ENCODE measurements around the gene XRCC3.
"Not testable (repeated sequence)": the region's sequence is repeated elsewhere in the genome, so short reads cannot be mapped to it uniquely, and the experiment has no call there.

The XRCC3 gene

DNA sequence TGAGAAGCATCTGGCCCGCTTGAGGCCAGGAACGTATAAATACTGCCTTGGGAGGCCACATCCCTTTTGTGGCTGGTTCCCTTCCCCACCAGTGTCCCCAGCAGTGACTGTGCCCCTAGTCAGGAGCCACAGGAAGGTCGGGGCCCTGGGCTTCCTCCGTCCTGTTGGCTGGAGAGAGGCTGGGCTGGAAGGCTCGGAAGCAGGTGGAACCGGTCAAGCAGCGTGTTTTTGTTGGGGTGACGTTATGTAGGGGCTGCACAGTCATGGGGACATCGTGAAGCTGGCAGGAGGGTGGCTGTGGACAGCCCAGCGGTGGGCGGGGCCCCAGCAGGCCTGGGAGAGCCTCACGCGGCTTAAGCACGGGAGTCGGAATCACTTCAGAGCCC lies 10.1 kb downstream of the XRCC3 start:
- DNase-seq = no peak

DNA sequence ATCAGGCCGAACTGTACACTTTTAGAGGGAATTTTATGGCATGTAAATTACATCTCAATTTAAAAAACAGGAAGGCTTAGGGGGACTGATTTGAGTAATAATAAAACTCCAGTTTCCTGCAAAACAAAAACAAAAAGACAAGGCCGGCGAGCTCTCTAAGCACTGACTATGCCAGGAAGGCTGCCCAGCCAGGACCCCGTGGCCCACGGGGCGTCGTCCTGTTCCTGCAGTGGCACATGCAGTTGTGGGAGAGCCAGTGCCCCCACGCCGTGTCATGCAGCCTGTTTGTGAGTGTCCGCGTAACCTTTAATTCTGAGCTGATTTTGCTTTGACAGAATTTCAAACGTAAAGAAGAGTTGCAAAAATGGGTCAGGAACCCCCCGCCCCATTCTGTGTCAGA lies 10.5 kb downstream of the XRCC3 start:
- DNase-seq = no peak

DNA sequence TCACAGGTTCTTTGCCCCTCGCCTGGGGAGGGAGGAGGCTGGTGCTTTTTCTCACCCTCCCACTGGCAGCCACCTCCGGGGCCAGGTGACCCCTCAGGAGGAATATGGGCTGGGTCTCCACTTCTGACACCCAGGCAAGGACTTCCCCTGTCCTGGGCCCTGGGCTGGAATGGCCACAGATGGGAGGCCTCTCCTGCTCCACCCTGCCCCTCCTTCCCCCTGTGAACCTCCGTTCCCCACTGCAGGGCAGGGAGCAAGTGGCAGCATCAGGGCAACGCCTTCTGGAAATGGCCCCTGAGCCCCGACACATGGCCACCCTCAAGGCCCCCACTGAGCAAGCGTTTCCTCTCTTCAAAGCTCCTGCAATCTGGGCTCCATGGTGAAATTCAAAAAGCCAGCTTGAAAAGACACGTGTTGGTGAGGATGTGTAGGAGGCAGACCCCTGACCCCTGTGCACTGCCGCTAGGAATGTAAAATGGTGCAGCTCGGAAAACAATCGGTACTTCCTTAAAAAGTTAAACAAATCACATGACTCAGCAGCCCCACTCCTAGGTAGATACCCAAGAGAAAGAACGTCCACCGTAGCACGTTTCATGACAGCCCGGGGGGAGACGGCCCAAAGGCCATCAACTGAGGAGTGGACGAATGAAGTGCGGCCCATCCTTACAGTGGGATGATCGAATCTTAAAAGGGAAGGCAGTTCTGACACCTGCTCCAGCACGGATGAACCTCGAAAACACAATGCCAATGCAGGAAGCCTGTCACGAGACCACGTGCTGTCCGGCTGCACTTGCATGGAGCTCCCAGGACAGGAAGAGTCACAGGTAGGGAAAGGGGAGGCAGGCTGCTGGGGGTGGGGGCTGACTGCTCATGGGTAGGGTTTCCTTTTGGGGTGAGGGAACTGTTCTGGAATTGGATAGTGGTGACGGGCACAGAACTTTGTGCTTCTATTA lies 11.5 kb downstream of the XRCC3 start:
- DNase-seq = no peak

DNA sequence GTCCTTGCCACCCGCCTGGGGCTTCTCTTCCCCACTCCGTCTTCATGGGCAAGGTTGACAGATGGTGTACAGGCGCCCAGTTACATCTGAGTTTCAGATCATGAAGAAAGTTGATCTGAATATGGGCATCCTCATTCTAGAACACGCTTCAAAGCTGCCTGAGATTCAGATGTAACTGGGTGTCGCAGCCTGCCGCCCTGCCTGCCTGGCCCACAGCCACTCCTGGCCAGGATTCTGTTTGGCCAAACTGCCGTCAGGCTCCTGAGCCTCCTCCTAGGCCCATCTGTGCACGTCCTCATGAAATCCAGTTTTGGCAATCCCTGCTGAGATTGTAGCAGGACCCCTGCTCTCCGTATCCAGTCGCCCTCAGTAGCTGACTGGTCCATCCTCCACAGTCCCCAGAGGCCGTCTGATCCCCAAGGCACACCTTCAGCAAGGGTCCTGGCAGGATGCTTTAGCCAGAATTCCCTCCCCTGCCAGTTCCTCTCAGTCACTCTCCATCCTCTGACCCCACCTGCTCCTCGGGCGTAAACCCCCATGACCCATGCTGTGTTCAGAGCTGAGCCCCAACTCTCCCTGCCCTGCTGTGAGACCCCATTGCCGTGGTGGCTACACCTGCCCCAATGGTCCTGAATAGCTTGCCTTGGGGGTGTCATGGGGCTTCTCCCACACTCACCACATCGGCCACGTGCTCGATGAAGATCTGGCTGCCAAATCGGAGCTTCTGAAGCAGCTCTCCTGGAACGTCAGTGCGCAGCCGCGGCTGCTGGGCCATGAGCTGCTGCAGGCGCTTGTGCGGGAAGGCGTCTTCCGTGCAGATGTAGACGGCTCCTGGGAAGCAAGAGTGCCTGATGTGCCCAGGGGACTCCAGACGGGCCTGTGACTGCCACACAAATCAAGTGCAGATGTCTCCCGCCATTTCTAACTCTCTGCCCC lies 12.5 kb downstream of the XRCC3 start:
- no peak for DNase-seq

DNA sequence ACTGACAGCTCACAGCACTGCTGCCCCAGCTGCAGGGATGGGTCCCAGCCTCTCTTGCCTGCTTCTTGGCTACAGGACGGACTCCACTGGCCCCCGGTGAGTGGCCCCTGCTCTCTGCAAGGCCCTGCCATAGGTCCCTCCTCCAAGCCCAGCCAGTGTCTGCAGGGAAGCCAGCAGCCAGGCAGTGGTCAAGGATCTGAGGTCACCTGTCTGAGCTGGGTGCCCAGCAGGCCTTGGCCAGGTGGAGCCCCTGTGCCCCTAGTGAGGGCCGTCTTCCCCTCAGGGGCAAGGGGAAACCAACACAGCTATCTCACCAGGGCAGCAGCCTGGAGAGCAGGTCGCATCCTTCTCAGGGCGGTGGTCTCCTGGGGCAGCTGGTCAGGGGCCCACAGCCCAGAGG lies 13.2 kb downstream of the XRCC3 start:
- no peak for DNase-seq

DNA sequence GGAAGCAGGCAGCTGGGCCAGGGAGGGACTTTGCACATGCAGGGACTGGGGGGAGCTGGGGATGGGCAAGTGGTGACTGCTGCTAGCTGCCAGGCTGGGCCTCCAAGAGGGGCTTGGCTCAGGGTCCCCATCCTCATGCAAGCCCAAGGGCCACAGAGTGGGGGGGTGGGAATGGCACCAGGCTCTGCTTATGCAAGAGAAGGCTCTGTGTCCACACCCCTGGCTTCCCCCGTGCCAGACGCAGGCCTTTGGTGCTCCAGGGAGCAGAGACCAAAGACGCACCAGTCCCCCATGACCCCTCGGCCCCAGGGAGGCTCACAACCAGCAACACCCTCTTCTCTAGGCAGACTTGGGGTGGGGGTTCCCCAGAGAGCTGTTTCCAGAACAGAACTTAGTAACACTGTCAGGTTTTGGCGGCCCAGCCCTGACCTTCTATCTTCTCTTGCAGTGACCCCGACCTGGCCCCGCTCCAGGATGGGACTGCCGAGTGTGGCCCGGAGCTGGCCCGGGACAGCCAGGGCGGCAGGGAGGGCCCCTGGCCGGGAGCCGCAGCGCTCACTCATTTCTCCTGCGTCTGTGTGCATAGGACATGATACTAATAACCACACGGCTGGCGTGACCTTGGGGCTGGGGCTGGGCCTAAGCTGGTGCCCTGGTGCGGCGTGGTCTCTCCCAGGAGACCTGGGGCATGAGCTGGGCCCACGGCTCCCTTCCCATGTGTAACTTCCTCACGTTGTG lies 14.3 kb downstream of the XRCC3 start:
- no peak for DNase-seq

DNA sequence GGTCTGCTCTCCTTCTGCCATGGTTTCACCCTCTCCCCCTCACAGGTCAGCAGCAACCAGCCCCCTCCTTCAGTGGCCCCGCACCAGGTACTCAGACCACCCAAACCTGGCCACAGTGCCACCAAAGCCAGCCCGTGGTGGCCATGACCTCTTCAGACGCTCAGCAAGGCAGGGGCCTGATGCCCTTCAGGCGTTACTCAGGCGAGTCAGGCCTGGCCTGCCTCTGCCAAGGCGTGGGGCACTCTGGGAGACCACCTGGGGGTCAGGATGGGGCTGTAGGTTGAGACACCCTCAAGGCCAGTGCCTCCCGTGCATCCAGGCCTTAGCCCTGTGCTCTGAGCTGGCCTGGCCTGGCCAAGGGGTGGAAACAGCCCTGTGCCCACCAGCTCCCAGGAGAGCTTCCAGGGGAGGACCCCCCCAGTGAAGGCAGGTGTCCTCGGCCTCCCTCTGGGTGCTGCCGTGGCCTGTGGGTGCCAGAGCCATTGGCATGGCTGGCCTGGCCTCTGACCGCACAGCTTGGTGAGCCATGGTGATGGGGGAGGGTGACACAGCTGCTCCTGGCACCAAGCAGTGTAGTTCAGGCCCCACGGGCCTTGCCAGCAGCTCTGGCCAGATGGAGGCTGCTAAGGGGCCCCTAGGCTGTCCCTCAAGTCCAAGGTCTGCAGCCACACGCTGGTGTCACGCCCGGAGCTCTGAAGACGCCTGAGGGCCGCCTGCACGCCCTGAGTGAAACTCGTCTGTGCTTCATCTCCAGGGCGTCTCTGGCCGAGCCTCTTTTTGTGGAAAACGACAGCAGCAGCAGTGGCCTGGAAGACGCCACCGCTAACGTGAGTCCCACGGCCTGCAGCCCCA lies 15.1 kb downstream of the XRCC3 start:
- DNase-seq = no peak

DNA sequence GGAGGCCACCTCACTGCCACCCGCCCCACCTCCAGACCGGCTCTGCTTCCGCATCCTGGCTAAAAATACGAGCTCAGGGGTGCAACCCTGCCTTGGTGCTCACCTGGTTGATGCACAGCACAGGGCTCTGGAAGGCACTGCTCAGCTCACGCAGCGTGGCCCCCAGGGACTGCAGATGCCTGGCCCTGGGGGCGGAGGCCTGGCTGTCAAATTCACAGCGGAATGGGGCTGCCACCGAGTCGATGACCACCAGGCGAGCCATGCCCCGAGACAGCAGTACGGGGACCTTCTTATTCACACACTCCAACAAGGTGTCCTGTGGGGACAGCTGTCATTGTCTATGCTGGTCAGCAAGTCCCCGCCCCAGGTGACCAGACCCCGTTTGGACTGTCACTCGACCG lies 16.0 kb downstream of the XRCC3 start:
- no peak for DNase-seq

DNA sequence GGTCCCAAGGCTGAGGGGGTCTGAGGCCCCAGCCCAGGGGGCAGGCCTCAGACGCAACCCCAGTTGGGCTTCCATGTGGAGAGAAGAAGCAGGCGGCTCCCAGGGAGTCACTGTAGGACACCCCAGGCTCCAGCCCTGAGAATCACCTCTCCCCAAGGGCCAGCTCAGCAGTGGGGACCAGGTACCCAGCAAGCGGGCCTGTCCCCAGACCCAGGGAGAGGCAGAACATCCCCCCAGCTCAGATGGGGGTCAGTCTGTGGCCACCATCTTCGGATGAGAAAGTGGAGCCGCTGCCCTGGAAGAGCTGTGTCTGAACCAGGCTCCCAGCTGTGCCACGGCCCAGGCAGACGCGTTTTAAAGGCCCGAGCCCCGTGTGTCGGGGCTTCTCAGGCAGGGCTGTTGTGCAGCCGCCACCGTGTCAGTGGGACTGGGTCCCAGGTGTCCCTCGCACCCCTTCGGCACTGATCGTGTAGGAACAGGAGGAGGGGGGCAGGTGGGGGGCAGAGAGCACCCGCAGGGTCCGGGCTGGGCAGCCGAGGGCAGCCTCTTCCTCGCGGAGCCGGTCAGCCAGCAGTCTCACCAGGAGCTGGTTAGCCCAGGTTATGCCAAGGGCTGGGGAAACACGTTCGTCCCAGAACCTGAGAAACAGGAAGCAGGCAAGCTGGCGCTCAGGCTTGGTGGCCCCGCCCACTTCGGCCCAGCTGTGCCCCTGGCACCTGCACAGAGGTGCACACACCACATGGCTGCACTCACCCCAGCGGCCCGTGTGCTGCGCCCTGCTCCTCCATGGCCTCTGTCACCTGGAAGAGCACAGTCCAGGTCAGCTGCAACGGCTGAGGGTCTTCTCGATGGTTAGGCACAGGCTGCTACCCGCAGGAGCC lies 16.6 kb downstream of the XRCC3 start:
- DNase-seq = no peak

DNA sequence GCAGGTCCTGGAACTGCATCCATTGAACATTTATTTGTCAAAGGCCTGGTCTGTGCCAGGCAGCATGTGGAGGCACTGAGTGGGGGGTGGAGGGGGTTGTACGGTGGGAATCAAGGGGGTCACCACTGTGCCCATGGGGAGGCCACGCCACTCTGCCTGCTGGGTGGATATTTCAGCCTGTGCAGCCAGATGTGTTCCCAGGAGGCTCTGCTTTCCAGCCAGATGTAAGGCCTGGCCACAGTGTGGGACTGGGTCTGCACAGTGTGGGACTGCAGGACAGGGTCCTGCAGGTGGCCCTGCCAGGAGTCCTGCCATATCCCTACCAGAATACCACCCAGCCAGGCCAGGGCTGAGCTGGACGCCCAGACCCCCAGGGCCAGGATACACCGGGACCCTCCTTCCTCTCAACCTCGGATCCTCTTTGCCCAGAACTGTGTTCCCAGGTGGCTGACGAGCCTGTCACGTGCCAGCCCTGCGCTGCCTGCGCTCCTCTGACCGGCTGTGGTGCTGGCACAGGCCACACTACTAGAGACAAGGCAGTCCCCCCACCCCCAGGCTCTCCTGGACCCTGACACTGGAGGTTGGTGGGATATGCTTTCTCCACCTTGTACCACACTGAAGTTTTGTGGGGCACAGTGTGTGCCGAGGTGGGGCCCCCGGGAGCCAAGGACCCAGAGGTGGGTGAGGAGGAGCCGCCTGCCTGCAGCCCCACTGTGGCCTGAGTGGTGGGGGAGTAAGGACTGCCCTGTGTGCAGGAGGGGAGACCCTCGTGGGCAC lies 17.5 kb downstream of the XRCC3 start:
- no peak for DNase-seq

DNA sequence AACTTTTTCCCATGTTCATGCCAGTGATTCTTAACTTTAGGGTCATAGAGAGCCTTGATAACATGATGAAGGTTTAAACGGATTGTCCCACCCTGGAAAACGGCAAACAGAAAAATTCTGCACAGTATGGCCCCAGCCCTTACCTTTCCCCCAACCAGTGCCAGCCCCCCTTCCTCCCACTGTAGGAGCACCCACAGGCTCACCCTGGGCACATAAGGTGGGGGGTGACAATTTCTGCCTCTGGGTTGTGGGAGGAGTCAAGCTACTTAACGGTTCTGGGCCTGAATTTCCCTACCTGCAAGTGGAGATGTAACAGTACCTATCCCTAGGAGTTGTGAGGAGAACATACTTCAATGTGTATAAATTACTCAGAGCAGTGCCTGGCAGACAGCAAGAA lies 18.0 kb downstream of the XRCC3 start:
- no peak for DNase-seq

DNA sequence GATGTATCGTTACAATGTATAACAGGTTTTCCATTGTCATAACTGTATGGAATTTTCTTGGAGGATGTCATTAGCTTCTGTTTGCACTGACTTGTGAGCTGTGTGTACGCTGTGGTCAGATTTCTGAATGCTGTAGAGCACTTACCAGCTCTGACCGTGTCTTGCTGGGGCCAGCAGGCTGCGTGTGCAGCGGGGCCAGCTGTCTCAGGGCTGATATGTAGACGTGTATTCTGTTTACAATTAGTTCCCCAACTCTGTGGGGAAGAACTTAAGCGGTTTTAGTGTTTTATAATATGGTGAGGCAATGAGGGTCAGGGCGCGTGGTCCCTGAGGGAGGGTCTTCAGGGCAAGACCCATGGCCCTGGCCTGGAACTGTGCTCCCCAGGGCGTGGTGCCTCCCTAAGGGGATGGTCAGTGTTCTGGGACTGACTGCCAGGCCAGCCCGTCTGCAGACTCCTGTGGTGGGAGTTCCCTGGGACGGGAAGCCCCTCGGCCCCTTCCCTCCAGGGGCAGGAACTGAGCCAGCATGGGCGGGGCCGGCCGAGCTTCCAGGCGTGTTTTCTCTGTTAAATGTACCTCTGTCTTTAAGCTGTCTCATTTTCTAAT lies 18.7 kb downstream of the XRCC3 start:
- DNase-seq = no peak

DNA sequence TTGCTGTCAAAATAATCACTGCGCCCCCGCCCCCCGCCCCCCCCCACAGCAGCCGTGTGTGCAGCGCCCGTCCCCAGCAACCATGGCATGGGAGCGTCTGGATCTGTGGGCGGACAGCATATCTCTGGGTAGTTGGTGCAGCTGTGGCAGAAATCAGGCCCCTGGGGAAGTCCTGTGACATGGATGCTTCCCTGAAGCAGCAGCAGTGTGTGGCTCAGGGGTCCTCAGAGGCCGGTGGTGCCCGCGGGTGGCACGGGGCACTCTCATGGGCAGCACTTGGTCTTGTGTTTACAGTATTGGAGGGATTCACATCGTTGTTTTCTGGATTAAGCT lies 19.2 kb downstream of the XRCC3 start:
- DNase-seq = no peak

DNA sequence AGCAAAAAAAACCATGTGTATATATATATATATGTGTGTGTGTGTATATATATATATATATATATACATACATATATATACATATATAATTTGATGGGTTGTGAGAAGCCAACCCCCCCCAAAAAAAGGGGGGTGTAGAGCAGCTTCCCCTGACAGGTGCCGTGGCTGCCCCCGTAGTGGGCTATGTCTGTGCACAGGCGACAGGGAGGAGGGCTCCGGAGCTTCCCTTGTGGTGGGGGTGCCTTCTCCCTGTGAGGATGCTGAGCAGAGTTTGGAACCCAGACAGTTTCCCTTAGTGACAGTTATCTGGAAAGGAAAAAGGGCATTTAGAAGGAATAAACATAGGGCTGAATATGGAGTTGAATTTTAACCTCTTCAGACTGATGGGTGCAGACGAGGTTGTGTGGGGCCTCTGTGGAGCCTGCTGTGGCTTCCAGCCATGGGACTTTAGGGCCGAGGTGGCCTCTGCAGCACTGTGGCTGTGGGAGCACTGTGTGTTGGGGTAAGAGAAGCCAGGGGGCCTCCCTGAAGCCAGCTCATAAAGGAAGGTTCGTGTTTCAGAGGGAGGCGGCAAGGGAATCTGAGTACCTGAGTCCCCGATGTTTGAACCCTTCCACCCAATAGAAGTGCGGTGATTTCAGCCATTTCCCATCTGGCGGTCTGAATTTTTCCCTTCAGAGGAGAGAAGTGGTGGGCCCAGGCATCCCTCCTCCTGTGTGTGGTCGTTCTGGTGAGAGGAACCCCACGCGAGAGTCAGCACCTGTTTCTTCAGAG lies 19.8 kb downstream of the XRCC3 start:
- DNase-seq = no peak

DNA sequence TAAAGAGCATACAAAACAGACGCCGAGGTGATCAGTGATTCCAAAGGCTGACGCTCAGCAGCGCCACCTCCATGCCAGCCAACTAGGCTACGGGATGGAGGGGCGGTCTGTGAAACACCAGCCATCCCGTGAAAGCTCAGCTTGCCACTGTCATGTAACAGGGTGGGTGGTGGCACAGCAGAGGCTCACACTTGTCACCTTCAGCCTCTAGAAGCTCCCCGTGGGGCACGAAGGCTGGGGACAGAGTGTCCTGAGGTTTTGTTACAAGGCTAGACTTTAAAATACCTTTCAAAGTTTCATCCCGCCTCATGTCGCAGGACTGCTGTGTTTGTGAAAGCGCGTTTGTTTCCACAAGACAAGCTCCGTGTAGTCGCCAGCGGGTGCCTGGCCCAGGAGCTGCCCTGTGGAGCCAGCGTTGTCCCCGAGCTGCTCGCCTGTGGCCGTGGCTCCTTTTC lies 20.7 kb downstream of the XRCC3 start:
- no peak for DNase-seq

DNA sequence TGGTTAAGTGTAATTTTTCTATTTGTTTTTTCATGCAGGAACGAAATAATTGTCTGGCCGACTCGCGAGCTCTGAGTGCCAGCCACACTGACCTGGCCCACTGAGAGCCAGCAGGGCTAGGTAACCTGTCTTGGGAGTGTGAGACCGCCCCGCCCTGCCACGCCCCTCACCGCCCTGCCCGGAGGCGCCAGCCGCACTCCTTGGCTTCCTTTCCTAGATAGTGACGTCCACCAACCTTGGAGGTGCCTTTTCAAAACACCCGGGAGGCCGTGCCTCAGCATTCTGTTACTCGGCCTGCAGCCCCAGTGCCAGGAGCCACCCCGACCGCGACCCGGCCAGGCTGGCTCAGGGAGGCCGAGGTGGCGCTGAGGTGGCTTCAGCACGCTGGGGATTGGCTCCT lies 21.7 kb downstream of the XRCC3 start:
- no peak for DNase-seq

DNA sequence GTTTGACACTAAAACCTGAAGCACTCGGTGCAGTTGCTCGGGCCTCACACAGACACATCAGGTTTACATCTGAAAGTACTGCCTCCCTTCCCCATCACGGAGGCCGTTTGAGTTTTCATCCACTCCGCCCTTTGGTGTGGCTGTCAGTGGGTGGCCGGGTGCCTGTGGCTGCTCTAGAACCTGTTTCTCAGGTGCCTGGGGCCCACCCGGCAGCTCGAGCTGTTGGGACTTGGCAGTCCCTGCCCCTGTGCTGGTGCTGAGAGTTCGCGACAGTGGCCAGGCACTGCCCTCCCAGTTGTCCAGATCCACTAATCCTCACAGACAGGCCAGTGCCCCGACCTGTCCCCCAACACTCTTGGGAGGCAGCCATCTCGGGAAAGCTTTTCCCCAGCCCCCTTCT lies 22.4 kb downstream of the XRCC3 start:
- DNase-seq = no peak

DNA sequence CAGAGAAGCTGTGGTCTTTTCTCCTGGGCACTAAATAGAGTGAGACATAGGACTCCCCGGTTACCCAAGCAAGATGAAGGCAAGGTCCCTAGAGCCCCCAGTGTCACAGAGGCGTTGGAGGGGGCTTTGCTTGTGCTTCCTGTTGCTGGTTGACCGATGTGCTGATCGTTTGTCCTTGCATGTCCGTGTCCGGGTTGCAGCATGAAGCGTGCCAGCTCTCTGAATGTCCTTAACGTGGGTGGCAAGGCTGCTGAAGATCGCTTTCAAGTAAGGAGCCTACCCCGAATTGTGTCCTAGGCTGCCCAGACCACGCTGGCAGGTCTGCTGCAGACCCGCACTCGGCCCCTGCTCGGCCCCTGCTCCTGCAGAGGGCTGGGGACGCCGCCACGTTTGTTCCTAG lies 23.1 kb downstream of the XRCC3 start:
- DNase-seq = no peak

DNA sequence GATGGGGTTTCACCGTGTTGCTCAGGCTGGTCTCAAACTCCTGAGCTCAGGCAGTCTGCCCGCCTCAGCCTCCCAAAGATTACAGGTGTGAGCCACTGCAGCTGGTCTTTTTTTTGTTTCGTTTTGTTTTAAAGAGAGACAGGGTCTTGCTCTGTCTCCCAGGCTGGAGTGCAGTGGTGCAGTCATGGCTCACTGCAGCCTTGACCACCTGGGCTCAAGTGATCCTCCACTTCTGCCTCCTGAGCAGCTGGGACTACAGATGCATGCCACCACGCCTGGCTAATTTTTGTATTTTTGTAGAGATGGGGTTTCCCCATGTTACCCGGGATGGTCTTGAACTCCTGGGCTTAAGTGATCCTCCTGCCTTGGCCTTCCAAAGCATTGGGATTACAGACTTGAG lies 23.6 kb downstream of the XRCC3 start:
- not testable (repeated sequence) for DNase-seq
